ENCODE data around the gene FAM83E.
A peak's percentile ranks its signal among the peaks of the same experiment; 100 is the strongest.

FAM83E gene

GRCh38 chr19:48628486-48629296 is 13.8 kb upstream of the FAM83E start:
- DNase-seq (ENCODE audit: low spot score), result no peak

GRCh38 chr19:48627865-48628314 is 13.0 kb upstream of the FAM83E start:
- DNase-seq (ENCODE audit: low spot score), result no peak

GRCh38 chr19:48627201-48627864 is 12.5 kb upstream of the FAM83E start:
- no peak for DNase-seq (ENCODE audit: low spot score)

GRCh38 chr19:48625891-48626327 is 11.0 kb upstream of the FAM83E start:
- no peak for DNase-seq (ENCODE audit: low spot score)

GRCh38 chr19:48624791-48625723 is 10.2 kb upstream of the FAM83E start:
- DNase-seq (ENCODE audit: low spot score), result no peak

- DNase-seq (ENCODE audit: low spot score), result peak; percentile 97
Observed at GRCh38 chr19:48624067-48624594, 9.3 kb upstream of the FAM83E start.

- no peak for DNase-seq (ENCODE audit: low spot score)
Observed at GRCh38 chr19:48623556-48624066, 8.7 kb upstream of the FAM83E start.

GRCh38 chr19:48619692-48620585 is 5.1 kb upstream of the FAM83E start:
- no peak for DNase-seq (ENCODE audit: low spot score)

- DNase-seq (ENCODE audit: low spot score), result peak; percentile 97
Observed at GRCh38 chr19:48618916-48619691, 4.2 kb upstream of the FAM83E start, which contains the start of the genes RPL18 and SPHK2. Gene RPL18, minus strand, starts transcription at chr19:48619178. Its CDS starts 35 bp downstream, at chr19:48619143. Gene SPHK2, plus strand, starts transcription at chr19:48619506. Its CDS starts 1,009 bp downstream, at chr19:48620515.

- no peak for DNase-seq (ENCODE audit: low spot score)
Observed at GRCh38 chr19:48618278-48618915, 3.5 kb upstream of the FAM83E start.

- no peak for DNase-seq (ENCODE audit: low spot score)
Observed at GRCh38 chr19:48617146-48617937, 2.5 kb upstream of the FAM83E start.

GRCh38 chr19:48616491-48617056 is 1.7 kb upstream of the FAM83E start:
- DNase-seq (ENCODE audit: low spot score), result no peak

- DNase-seq (ENCODE audit: low spot score), result no peak
Observed at GRCh38 chr19:48616041-48616436, 1.2 kb upstream of the FAM83E start.

GRCh38 chr19:48615231-48616040 is 560 bp upstream of the FAM83E start:
- DNase-seq (ENCODE audit: low spot score), result no peak

- DNase-seq (ENCODE audit: low spot score), result peak; percentile 31
Observed at GRCh38 chr19:48613852-48614435, 932 bp downstream of the FAM83E start.

- DNase-seq (ENCODE audit: low spot score), result no peak
Observed at GRCh38 chr19:48613024-48613851, 1.6 kb downstream of the FAM83E start.
